GM21529 (cell line): ENCODE data around the gene GRAP.

Experiments used
- ATAC-seq: cut with Tn5 transposase; IDR thresholded peaks from one replicate; pipeline ENCODE4 v1.9.1; 2021; ENCODE audit not compliant: unreplicated experiment

The GRAP gene

GRCh38 chr17:19004421-19005136 lies 42.2 kb downstream of the GRAP start, which contains the start of gene FAM83G:
Gene FAM83G, minus strand, starts transcription at chr17:19004764. Its CDS starts 723 bp downstream, at chr17:19004041.
- peak; percentile 76 for ATAC-seq

GRCh38 chr17:19003543-19004420 lies 43.0 kb downstream of the GRAP start:
- peak; percentile 21 for ATAC-seq

GRCh38 chr17:19002805-19003542 lies 43.8 kb downstream of the GRAP start:
- ATAC-seq = no peak

- no peak for ATAC-seq
Measured at GRCh38 chr17:19001907-19002590, 44.7 kb downstream of the GRAP start.

- no peak for ATAC-seq
Measured at GRCh38 chr17:19000531-19001325, 46.0 kb downstream of the GRAP start.

- ATAC-seq = no peak
Measured at GRCh38 chr17:18999911-19000310, 46.8 kb downstream of the GRAP start.

- ATAC-seq = no peak
Measured at GRCh38 chr17:18999394-18999793, 47.4 kb downstream of the GRAP start.

- no peak for ATAC-seq
Measured at GRCh38 chr17:18997650-18998196, 49.0 kb downstream of the GRAP start.

GRCh38 chr17:18996458-18996857 lies 50.3 kb downstream of the GRAP start:
- no peak for ATAC-seq

GRCh38 chr17:18995220-18995619 lies 51.5 kb downstream of the GRAP start:
- ATAC-seq = no peak

- ATAC-seq = no peak
Measured at GRCh38 chr17:18994631-18995030, 52.1 kb downstream of the GRAP start.

- no peak for ATAC-seq
Measured at GRCh38 chr17:18993905-18994526, 52.7 kb downstream of the GRAP start.

GRCh38 chr17:18992454-18993130 lies 54.2 kb downstream of the GRAP start:
- no peak for ATAC-seq

- no peak for ATAC-seq
Measured at GRCh38 chr17:18991531-18992315, 55.0 kb downstream of the GRAP start.

GRCh38 chr17:18990331-18990730 lies 56.4 kb downstream of the GRAP start:
- no peak for ATAC-seq

- ATAC-seq = no peak
Measured at GRCh38 chr17:18988546-18989173, 58.1 kb downstream of the GRAP start.

- ATAC-seq = no peak
Measured at GRCh38 chr17:18987862-18988545, 58.8 kb downstream of the GRAP start.
